GM12878 (cell line): ENCODE data around the gene PYGO1. TPM values are rescaled to one million over a fixed set of nuclear protein-coding genes. Genes with fewer than 3 reads are reported as not detected.

Experiments
- ATAC-seq: fragments of 200-7000 bp; cut with Tn5 transposase; 3 replicates; pipeline ENCODE4 v1.9.1; 2020; ENCODE audit warnings: mild to moderate bottlenecking, moderate library complexity
- BruUV-seq: library from RNA; stranded (reverse); fragments of 400-500 nt; replicated peaks from 2 replicates; lab custom pipeline; 2021; lab: Mats Ljungman, UMichigan
- CTCF ChIA-PET: fragments of 300-600 bp; sonication (Branson Sonifier 250); formaldehyde crosslinking; extraction: SDS; loops from one replicate; lab custom pipeline; 2021; ENCODE audit warnings: inconsistent platforms; lab: Yijun Ruan, JAX
- POLR2A ChIA-PET: fragments of 350-600 bp; formaldehyde crosslinking; extraction: SDS; loops from one replicate; lab custom pipeline; 2021; ENCODE audit warnings: inconsistent platforms; lab: Charles Lee
- RAD21 ChIA-PET: fragments of 300-600 bp; sonication (Branson Sonifier 250); formaldehyde crosslinking; loops from one replicate; lab custom pipeline; 2023; ENCODE audit warnings: antibody characterized with exemption; ENCODE audit not compliant: unreplicated experiment; lab: Charles Lee
- SMC1A ChIA-PET: fragments of 300-600 bp; sonication (Branson Sonifier 250); formaldehyde crosslinking; loops from one replicate; lab custom pipeline; 2023; ENCODE audit not compliant: unreplicated experiment, uncharacterized antibody; lab: Charles Lee
- DNase-seq: peaks from one replicate; pipeline ENCODE4 v3.0.0-alpha.2; 2011; ENCODE audit warnings: low read depth, low spot score
- FAIRE-seq: peaks from 3 replicates; lab custom pipeline; 2011; peaks lifted over from hg19 to GRCh38; lab: Jason Lieb, UNC
- H2AFZ ChIP-seq: 2 replicates; pipeline ENCODE4 v1.6.0; 2011; ENCODE audit warnings: low read depth, low read length, control low read depth; ENCODE audit not compliant: control insufficient read depth
- H3K27ac ChIP-seq: 2 replicates; pipeline ENCODE4 v1.5.1; 2011; ENCODE audit warnings: control low read depth; ENCODE audit not compliant: control insufficient read depth, insufficient read depth
- H3K27me3 ChIP-seq, 2 experiments: replicated peaks in 1 of 2; 2 replicates each; pipeline versions ENCODE4 v1.6.0 to v1.6.1; 2011; ENCODE audit warnings: low read length in 1 of 2; ENCODE audit not compliant: control insufficient read depth in 2 of 2, insufficient read depth in 2 of 2
- H3K36me3 ChIP-seq, 2 experiments: 2 replicates each; pipeline ENCODE4 v1.5.1; 2011; ENCODE audit warnings: low read length in 1 of 2; ENCODE audit not compliant: control insufficient read depth in 2 of 2, insufficient read depth in 2 of 2
- H3K4me1 ChIP-seq: 2 replicates; pipeline ENCODE4 v1.6.1; 2011; ENCODE audit warnings: mild to moderate bottlenecking, low read length, moderate library complexity, mixed read lengths; ENCODE audit not compliant: control insufficient read depth, insufficient read depth
- H3K4me2 ChIP-seq: 2 replicates; pipeline ENCODE4 v1.6.0; 2011; ENCODE audit warnings: control low read depth; ENCODE audit not compliant: control insufficient read depth, insufficient read depth
- H3K4me3 ChIP-seq: fragments of 200-600 bp; sonication (generic); 2 replicates; pipeline ENCODE4 v1.5.1; 2016
- H3K79me2 ChIP-seq: 2 replicates; pipeline ENCODE4 v1.6.0; 2011; ENCODE audit warnings: low read length; ENCODE audit not compliant: control insufficient read depth, insufficient read depth
- H3K9ac ChIP-seq: 2 replicates; pipeline ENCODE4 v1.8.0; 2011; ENCODE audit warnings: low read length, control low read depth, mixed read lengths; ENCODE audit not compliant: control insufficient read depth, insufficient read depth
- H3K9me3 ChIP-seq: replicated peaks from 3 replicates; pipeline ENCODE4 v1.5.1; 2011; ENCODE audit warnings: mild to moderate bottlenecking, low read length; ENCODE audit not compliant: control insufficient read depth, insufficient read depth
- H4K20me1 ChIP-seq: 2 replicates; pipeline ENCODE4 v1.6.0; 2011; ENCODE audit not compliant: control insufficient read depth, insufficient read depth
- ASH2L ChIP-seq: fragments of 300-600, 200-600 bp; sonication (generic); IDR thresholded peaks from 2 replicates; pipeline ENCODE4 v1.6.1; 2017; ENCODE audit warnings: low read depth, mild to moderate bottlenecking, borderline replicate concordance
- CBFB ChIP-seq: IDR thresholded peaks from 2 replicates; pipeline ENCODE4 v1.6.1; 2016; ENCODE audit warnings: antibody characterized with exemption, low read depth
- EED ChIP-seq: sonication (generic); IDR thresholded peaks from 2 replicates; pipeline ENCODE4 v1.6.1; 2016; ENCODE audit warnings: antibody characterized with exemption, low read depth
- HCFC1 ChIP-seq: fragments of 150-350 bp; IDR thresholded peaks from 2 replicates; pipeline ENCODE4 v1.6.1; 2014; ENCODE audit warnings: low read length
- JUND ChIP-seq: IDR thresholded peaks from 2 replicates; pipeline ENCODE4 v1.6.1; 2012; ENCODE audit warnings: low read depth, mild to moderate bottlenecking, low read length, improper control_type of control experiment, moderate library complexity
- KAT2A ChIP-seq: conservative IDR thresholded peaks from 2 replicates; pipeline ENCODE4 v1.6.1; 2011; ENCODE audit warnings: low read depth, low read length; ENCODE audit not compliant: control insufficient read depth
- MTA2 ChIP-seq: fragments of 450-650 bp; IDR thresholded peaks from 2 replicates; pipeline ENCODE4 v1.6.1; 2016; ENCODE audit warnings: low read depth, mild to moderate bottlenecking, moderate library complexity
- NFYB ChIP-seq: IDR thresholded peaks from 2 replicates; pipeline ENCODE4 v1.6.1; 2011; ENCODE audit warnings: low read depth, mild to moderate bottlenecking, low read length, improper control_type of control experiment, moderate library complexity; ENCODE audit not compliant: insufficient read depth
- NR2F1 ChIP-seq: fragments of 450-650 bp; conservative IDR thresholded peaks from 2 replicates; pipeline ENCODE4 v1.6.1; 2017; ENCODE audit warnings: mild to moderate bottlenecking
- POLR2AphosphoS2 ChIP-seq: IDR thresholded peaks from 2 replicates; pipeline ENCODE4 v1.6.1; 2011; ENCODE audit warnings: low read depth, mild to moderate bottlenecking, low read length, improper control_type of control experiment, moderate library complexity
- RAD21 ChIP-seq: IDR thresholded peaks from 2 replicates; pipeline ENCODE4 v1.6.1; 2011; ENCODE audit warnings: mild to moderate bottlenecking, low read depth, low read length, moderate library complexity; ENCODE audit not compliant: insufficient read depth
- RBBP5 ChIP-seq: fragments of 200-600 bp; sonication (generic); conservative IDR thresholded peaks from 2 replicates; pipeline ENCODE4 v1.6.1; 2016
- RELB ChIP-seq: fragments of 450-650 bp; IDR thresholded peaks from 2 replicates; pipeline ENCODE4 v1.6.1; 2017; ENCODE audit warnings: low read depth, mild to moderate bottlenecking, moderate library complexity
- RUNX3 ChIP-seq: IDR thresholded peaks from 2 replicates; pipeline ENCODE4 v1.6.1; 2012; ENCODE audit warnings: low read length, inconsistent platforms
- SRF ChIP-seq, 2 experiments: IDR thresholded peaks; 2 replicates each; pipeline ENCODE4 v1.6.1; 2011; ENCODE audit warnings: low read depth in 2 of 2, low read length in 2 of 2, mild to moderate bottlenecking in 1 of 2, moderate library complexity in 1 of 2
- STAT1 ChIP-seq: fragments of 450-650 bp; conservative IDR thresholded peaks from 2 replicates; pipeline ENCODE4 v1.6.1; 2014; ENCODE audit warnings: antibody characterized with exemption, mild to moderate bottlenecking
- TAF1 ChIP-seq: IDR thresholded peaks from 2 replicates; pipeline ENCODE4 v1.6.1; 2011; ENCODE audit warnings: mild to moderate bottlenecking, low read depth, low read length, borderline replicate concordance
- ZBED1 ChIP-seq: IDR thresholded peaks from 2 replicates; pipeline ENCODE4 v1.6.1; 2016; ENCODE audit warnings: borderline replicate concordance
- ZNF207 ChIP-seq: fragments of 450-650 bp; IDR thresholded peaks from 2 replicates; pipeline ENCODE4 v1.6.1; 2014; ENCODE audit warnings: antibody characterized with exemption, mild to moderate bottlenecking, borderline replicate concordance
- WGBS: methylation state at CpG from one replicate; pipeline ENCODE4 v1.1.6; 2016; ENCODE audit warnings: low lambda C conversion rate; ENCODE audit not compliant: insufficient replicate concordance, insufficient coverage; ENCODE audit errors: missing lambda C conversion rate; 5-methylcytosine and 5-hydroxymethylcytosine counted together
- in situ Hi-C: fragments of 300-500 bp; cut with MboI; formaldehyde crosslinking; loops from 9 replicates; pipeline ENCODE4 v1.14.3; 2018; ENCODE audit warnings: mixed read lengths
- intact Hi-C: fragments of 100-400 bp; cut with micrococcal nuclease; formaldehyde crosslinking; loops from one replicate; pipeline ENCODE4 v1.14.2; 2022; ENCODE audit not compliant: unreplicated experiment
- polyA plus RNA-seq, 11 experiments: library from polyadenylated mRNA; depleted of rRNA in 4 of 11; unstranded in 6 of 11; stranded (reverse) in 5 of 11; fragments of >200 nt; fragmentation: Nextera tagmentation in 4 of 11; fragmentation: Illumina TruSeq in 1 of 11; extraction: Ambion mirVana in 4 of 11; extraction: Trizol in 1 of 11; gene quantifications; 1 replicate in 1 of 11; 2 replicates in 10 of 11; pipeline versions ENCODE4 v1.2.1 to v1.2.3, GENCODE V29; 2011 to 2016; ENCODE audit warnings: inconsistent platforms in 2 of 11, missing spikeins in 2 of 11, low read depth in 1 of 11
- total RNA-seq, 4 experiments: library from RNA; depleted of rRNA in 3 of 4; stranded (reverse); fragments of >200 nt in 3 of 4; fragmentation: Illumina TruSeq in 1 of 4; extraction: Trizol in 1 of 4; gene quantifications; 2 replicates each; pipeline versions ENCODE4 v1.2.1 to v1.2.3, GENCODE V29; 2013 to 2021

PYGO1 gene
- total and polyA plus RNA-seq, 10 of the 15 experiments (the other 5 are each of a cell fraction or from before 2014, with no cell fraction given), result 0.01 TPM; not detected in 9

DNA sequence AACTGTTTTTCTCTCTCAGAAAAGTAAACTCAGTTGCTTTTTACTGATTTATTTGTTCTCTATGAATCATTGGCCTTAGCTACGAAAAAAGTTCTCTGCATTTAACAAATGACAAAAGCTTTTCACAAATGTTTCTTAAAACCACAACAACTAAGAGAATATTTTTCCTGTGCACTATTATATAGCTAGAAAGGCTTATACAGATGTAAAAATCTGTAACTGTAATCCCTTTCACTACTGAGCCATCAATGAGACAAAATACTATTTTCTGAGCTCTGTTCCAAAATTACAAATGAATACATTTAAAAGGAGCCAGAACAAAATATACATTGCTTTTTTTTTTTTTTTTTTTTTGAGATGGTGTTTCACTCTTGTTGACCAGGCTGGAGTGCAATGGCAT is 45.6 kb upstream of the PYGO1 start:
- 12% methylated on average over 1 of the region's 1 CpG for WGBS
- no peak overlapping the region for H3K4me3 ChIP-seq
- no peak overlapping the region for H3K9ac ChIP-seq
- H2AFZ ChIP-seq, result no peak overlapping the region
- ATAC-seq (no peak), DNase-seq (no peak), FAIRE-seq (no peak)
- in situ Hi-C loops (no loop called here), intact Hi-C loops (loop anchor here (10.0 kb wide), 1 partner anchor 199 kb away; no protein-coding TSS in a partner anchor)
- no TSS peak for BruUV-seq
- no peaks in the 10 kb centered on the region for H3K36me3 ChIP-seq
- H3K4me2 ChIP-seq, result no peak overlapping the region
- no peaks in the 10 kb centered on the region for H3K9me3 ChIP-seq
- no peaks in the 10 kb centered on the region for H3K4me1 ChIP-seq
- no peak for TF ChIP-seq ZNF207
- no peak for TF ChIP-seq EED
- TF ChIP-seq TAF1, result no peak
- TF ChIP-seq NR2F1, result no peak
- TF ChIP-seq STAT1, result no peak
- TF ChIP-seq SRF (IDR thresholded peaks at IDR 0.05; ENCODE audit: low read depth in 2 of 2, low read length in 2 of 2), result no peak
- TF ChIP-seq MTA2, result no peak
- no peaks in the 10 kb centered on the region for H3K79me2 ChIP-seq
- no peaks in the 10 kb centered on the region for H3K27me3 ChIP-seq
- ChIA-PET RAD21 (interaction anchor here (0.7 kb wide), 1 partner anchor 92 kb away, joined by 4 read pairs; no protein-coding TSS in a partner anchor), POLR2A (no interaction called here), CTCF (interaction anchor here (0.7 to 1.1 kb wide), 2 partner anchors 81 to 194 kb away, joined by 3 read pairs; no protein-coding TSS in a partner anchor), SMC1A (interaction anchor here (0.7 kb wide), 3 partner anchors 9 to 132 kb away, joined by 3 read pairs; no protein-coding TSS in a partner anchor)
- no peaks in the 10 kb centered on the region for H4K20me1 ChIP-seq
- no peak overlapping the region for H3K27ac ChIP-seq

DNA sequence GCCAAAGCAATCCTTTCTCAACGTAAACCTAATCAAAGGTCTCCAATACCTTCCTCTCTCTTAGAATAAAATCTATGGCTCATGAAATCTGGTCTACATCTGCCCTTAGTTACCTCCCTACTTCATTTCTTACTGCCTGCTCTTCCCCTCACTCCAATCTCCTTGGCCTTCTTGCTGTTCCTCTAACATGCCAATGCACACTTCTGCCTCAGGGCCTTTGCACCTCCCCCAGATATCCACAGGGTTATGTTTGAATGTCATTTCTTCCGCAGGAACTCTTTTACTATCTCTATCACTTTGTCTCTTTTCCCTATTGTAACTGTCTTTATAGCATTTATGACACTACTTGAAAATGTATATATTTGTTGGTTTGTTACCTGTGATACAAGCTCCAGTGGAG is 44.3 kb upstream of the PYGO1 start:
- no peaks in the 10 kb centered on the region for H3K4me1 ChIP-seq
- H2AFZ ChIP-seq, result no peak overlapping the region
- in situ Hi-C loops (no loop called here), intact Hi-C loops (loop anchor here (10.0 kb wide), 1 partner anchor 198 kb away; no protein-coding TSS in a partner anchor)
- no peaks in the 10 kb centered on the region for H3K79me2 ChIP-seq
- no peak overlapping the region for H3K4me3 ChIP-seq
- H3K36me3 ChIP-seq, result no peaks in the 10 kb centered on the region
- H3K27ac ChIP-seq, result no peak overlapping the region
- ChIA-PET RAD21 (no interaction called here), SMC1A (no interaction called here), POLR2A (no interaction called here), CTCF (no interaction called here)
- WGBS, result 41% methylated on average over 2 of the region's 2 CpGs
- H4K20me1 ChIP-seq, result no peaks in the 10 kb centered on the region
- FAIRE-seq (no peak), DNase-seq (no peak), ATAC-seq (no peak)
- BruUV-seq, result no TSS peak
- H3K9ac ChIP-seq, result no peak overlapping the region
- H3K4me2 ChIP-seq, result no peak overlapping the region
- no peaks in the 10 kb centered on the region for H3K27me3 ChIP-seq
- no peaks in the 10 kb centered on the region for H3K9me3 ChIP-seq
- TF ChIP-seq CBFB, result no peak
- TF ChIP-seq ZBED1, result no peak
- no peak for TF ChIP-seq RELB
- TF ChIP-seq RBBP5, result no peak
- no peak for TF ChIP-seq KAT2A
- TF ChIP-seq RUNX3, result no peak
- no peak for TF ChIP-seq ASH2L
- no peak for TF ChIP-seq RAD21
- TF ChIP-seq POLR2AphosphoS2, result no peak
- TF ChIP-seq HCFC1, result no peak
- TF ChIP-seq JUND, result no peak
- TF ChIP-seq STAT1, result no peak
- TF ChIP-seq NFYB, result no peak
